ENCODE results near the gene ALKBH4.

DNA sequence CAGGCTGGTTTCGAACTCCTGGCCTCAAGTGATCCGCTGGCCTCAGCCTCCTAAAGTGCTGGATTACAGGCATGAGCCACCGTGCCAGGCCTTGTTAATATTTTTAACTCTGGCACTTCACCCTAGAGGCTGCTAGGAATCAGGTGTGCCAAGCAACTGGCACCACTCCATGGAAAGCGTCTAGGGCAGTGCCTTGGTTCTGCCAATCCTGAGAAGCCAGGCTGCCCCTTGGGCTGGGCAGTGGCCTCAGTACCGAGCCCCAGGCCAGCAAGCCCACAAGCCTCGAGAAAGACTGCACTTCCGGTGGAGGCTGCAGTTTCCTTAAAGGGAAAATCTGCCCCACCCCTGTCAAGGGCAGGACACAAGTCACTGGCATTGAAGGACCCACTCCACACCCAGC, 11.3 kb downstream of the ALKBH4 start:
- TF ChIP-seq POLR2A (IDR thresholded peaks at IDR 0.05): no peak
- TF ChIP-seq, protein P1, sequence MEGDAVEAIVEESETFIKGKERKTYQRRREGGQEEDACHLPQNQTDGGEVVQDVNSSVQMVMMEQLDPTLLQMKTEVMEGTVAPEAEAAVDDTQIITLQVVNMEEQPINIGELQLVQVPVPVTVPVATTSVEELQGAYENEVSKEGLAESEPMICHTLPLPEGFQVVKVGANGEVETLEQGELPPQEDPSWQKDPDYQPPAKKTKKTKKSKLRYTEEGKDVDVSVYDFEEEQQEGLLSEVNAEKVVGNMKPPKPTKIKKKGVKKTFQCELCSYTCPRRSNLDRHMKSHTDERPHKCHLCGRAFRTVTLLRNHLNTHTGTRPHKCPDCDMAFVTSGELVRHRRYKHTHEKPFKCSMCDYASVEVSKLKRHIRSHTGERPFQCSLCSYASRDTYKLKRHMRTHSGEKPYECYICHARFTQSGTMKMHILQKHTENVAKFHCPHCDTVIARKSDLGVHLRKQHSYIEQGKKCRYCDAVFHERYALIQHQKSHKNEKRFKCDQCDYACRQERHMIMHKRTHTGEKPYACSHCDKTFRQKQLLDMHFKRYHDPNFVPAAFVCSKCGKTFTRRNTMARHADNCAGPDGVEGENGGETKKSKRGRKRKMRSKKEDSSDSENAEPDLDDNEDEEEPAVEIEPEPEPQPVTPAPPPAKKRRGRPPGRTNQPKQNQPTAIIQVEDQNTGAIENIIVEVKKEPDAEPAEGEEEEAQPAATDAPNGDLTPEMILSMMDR (IDR thresholded peaks at IDR 0.05): no peak
